ENCODE measurements around the gene WDR86. TPM values are rescaled to one million over a fixed set of nuclear protein-coding genes. Genes with fewer than 3 reads are reported as not detected.
A peak's percentile ranks its signal among the peaks of the same experiment; 100 is the strongest.

The WDR86 gene
- total and polyA plus RNA-seq, 2 of the 8 experiments (the other 6 are each of a cell fraction or from before 2014, with no cell fraction given) = 12.7 to 15.8 TPM

GRCh38 chr7:151409667-151410404 lies at the start of gene WDR86 (continued):
- TF ChIP-seq ATF2 (IDR thresholded peaks at IDR 0.05; ENCODE audit: low read length) (no peak), PHF8 (conservative IDR thresholded peaks at IDR 0.05; ENCODE audit: low read depth, low read length) (peak; percentile 20; the same call in 1 of the 2 replicates), EZH2 (IDR thresholded peaks at IDR 0.05; ENCODE audit: low read depth, low read length, severe bottlenecking) (no peak), KDM4A (IDR thresholded peaks at IDR 0.05; ENCODE audit: low read depth, low read length, severe bottlenecking) (peak; percentile 87), TAF1 (IDR thresholded peaks at IDR 0.05; ENCODE audit: low read depth, low read length) (0 out of 2 replicates have a peak, but pooled peaks have one; percentile 13), BACH1 (IDR thresholded peaks at IDR 0.05; ENCODE audit: low read length) (0 out of 2 replicates have a peak, but pooled peaks have one; percentile 11), RNF2 (IDR thresholded peaks at IDR 0.05; ENCODE audit: borderline replicate concordance, low read depth, low read length, missing control alignments, poor library complexity, severe bottlenecking) (peak; percentile 1)
